ENCODE results near the gene RHBG.
"Not testable (repeated sequence)": the region's sequence is repeated elsewhere in the genome, so short reads cannot be mapped to it uniquely, and the experiment has no call there.

Gene RHBG

DNA sequence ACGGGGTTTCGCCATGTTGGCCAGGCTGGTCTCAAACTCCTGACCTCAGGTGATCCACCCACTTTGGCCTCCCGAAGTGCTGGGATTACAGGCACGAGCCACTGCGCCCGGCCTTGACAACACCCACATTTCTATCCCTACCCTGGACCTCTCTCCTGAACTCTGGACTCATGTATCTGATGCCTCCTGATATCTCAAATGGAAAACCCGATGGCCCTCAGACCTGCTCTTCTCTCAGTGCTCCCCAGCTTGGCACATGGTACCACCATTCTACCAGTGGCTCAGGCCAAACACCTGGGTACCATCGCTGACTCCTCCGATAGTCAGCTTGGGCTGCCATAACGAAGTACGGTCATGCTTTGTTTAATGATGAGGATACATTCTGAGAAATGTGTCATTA, 8.5 kb upstream of the RHBG start:
- WGBS, 2 experiments (ENCODE audit: insufficient coverage in 2 of 2) = 87 to 96% methylated on average over 9 of the region's 11 CpGs
- no peak overlapping the region for H3K4me3 ChIP-seq (ENCODE audit: extremely low read depth, insufficient read depth, low read length, poor library complexity, severe bottlenecking)

GRCh38 chr1:156365754-156366153, 3.3 kb upstream of the RHBG start:
- no peaks in the 10 kb centered on the region for H3K36me3 ChIP-seq (ENCODE audit: control insufficient read depth, insufficient read depth, low read length)
- no peaks in the 10 kb centered on the region for H3K9me3 ChIP-seq (ENCODE audit: control insufficient read depth, low read length)

More for the DNA sequence above, 8.5 kb upstream of the RHBG start:
- Histone ChIP-seq H3K27ac (ENCODE audit: low read depth, low read length, severe bottlenecking) (no peak overlapping the region), H3K9me3 (ENCODE audit: control insufficient read depth, low read length) (no peaks in the 10 kb centered on the region), H3K4me1 (ENCODE audit: control insufficient read depth, insufficient read depth, low read length, poor library complexity, severe bottlenecking) (no peaks in the 10 kb centered on the region), H3K36me3 (ENCODE audit: control insufficient read depth, insufficient read depth, low read length) (no peaks in the 10 kb centered on the region)

GRCh38 chr1:156366378-156367166, 2.4 kb upstream of the RHBG start:
- no peak overlapping the region for H3K27ac ChIP-seq (ENCODE audit: low read depth, low read length, severe bottlenecking)
- no peaks in the 10 kb centered on the region for H3K36me3 ChIP-seq (ENCODE audit: control insufficient read depth, insufficient read depth, low read length)
- peaks cover 16% of the 10 kb centered on the region for H3K4me1 ChIP-seq (ENCODE audit: control insufficient read depth, insufficient read depth, low read length, poor library complexity, severe bottlenecking)
- no peak overlapping the region for H3K4me3 ChIP-seq (ENCODE audit: extremely low read depth, insufficient read depth, low read length, poor library complexity, severe bottlenecking)
- no peaks in the 10 kb centered on the region for H3K9me3 ChIP-seq (ENCODE audit: control insufficient read depth, low read length)
- WGBS, 2 experiments (ENCODE audit: insufficient coverage in 2 of 2) = 93 to 96% methylated on average over 5 of the region's 5 CpGs

More at GRCh38 chr1:156365754-156366153, 3.3 kb upstream of the RHBG start:
- Histone ChIP-seq H3K27ac (ENCODE audit: low read depth, low read length, severe bottlenecking) (no peak overlapping the region), H3K4me1 (ENCODE audit: control insufficient read depth, insufficient read depth, low read length, poor library complexity, severe bottlenecking) (peaks cover 14% of the 10 kb centered on the region), H3K4me3 (ENCODE audit: extremely low read depth, insufficient read depth, low read length, poor library complexity, severe bottlenecking) (no peak overlapping the region)

- H3K36me3 ChIP-seq (ENCODE audit: control insufficient read depth, insufficient read depth, low read length) = no peaks in the 10 kb centered on the region
- no peak overlapping the region for H3K4me3 ChIP-seq (ENCODE audit: extremely low read depth, insufficient read depth, low read length, poor library complexity, severe bottlenecking)
- peak overlapping the region; percentile 47 for H3K27ac ChIP-seq (ENCODE audit: low read depth, low read length, severe bottlenecking)
- peaks cover 23% of the 10 kb centered on the region for H3K4me1 ChIP-seq (ENCODE audit: control insufficient read depth, insufficient read depth, low read length, poor library complexity, severe bottlenecking)
- WGBS, 2 experiments (ENCODE audit: insufficient coverage in 2 of 2) = 77 to 81% methylated on average over 7 to 9 of the region's 9 CpGs
- H3K9me3 ChIP-seq (ENCODE audit: control insufficient read depth, low read length) = no peaks in the 10 kb centered on the region
These were observed 1.4 kb upstream of the RHBG start for GRCh38 chr1:156367383-156368156.

DNA sequence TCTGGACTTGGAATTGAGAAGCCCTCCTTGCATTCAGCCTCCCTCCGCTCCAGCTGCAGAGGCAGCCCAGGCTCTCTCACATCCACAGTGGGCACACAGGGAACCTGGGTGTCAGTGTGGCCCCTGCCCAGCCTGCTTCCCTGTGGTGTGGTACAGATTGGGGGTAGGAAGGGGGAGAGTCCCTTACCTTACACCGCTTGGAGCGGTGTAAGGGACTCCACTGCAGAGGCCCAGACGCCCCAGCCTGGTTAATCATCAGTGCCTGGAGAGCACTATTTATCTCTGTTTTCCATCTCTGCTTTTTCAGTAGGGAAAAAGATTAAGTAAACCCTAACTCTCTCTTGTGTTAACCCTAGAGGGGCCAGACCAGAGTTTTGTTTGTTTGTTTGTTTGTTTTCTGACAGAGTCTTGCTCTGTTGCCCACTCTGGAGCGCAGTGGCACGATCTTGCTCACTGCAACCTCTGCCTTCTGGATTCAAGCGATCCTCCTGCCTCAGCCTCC, 803 bp upstream of the RHBG start:
- Histone ChIP-seq H3K4me1 (ENCODE audit: control insufficient read depth, insufficient read depth, low read length, poor library complexity, severe bottlenecking) (peaks cover 23% of the 10 kb centered on the region), H3K36me3 (ENCODE audit: control insufficient read depth, insufficient read depth, low read length) (no peaks in the 10 kb centered on the region), H3K4me3 (ENCODE audit: extremely low read depth, insufficient read depth, low read length, poor library complexity, severe bottlenecking) (no peak overlapping the region), H3K9me3 (ENCODE audit: control insufficient read depth, low read length) (no peaks in the 10 kb centered on the region), H3K27ac (ENCODE audit: low read depth, low read length, severe bottlenecking) (peak overlapping the region; percentile 47)
- whole genome bisulfite sequencing, 2 experiments (ENCODE audit: insufficient coverage in 2 of 2) = 83 to 100% methylated on average over 2 of the region's 7 CpGs

DNA sequence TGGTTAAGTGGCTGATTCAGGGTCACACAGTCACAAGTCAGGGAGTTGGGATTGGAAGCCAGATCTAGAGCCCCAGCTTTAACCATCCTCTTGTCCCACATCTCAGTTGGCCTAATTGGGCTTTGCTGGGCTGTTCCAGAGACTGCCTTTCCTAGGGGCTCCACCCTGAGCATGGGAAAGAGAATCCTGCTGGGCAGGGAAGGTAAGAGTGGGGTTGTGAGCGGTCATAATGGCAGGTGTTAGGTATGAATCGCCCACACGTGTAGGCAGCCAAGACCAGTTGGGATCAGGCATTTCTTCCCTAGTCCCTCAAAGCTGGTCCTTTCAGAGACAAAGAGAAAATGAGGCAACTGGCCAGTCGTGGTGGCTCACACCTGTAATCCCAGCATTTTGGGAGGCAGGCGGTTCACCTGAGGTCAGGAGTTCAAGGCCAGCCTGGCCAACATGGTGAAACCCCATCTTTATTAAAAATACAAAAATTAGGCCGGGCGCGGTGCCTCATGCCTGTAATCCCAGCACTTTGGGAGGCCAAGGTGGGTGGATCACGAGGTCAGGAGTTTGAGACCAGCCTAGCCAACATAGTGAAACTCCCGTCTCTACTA, 775 bp downstream of the RHBG start:
- H3K27ac ChIP-seq (ENCODE audit: low read depth, low read length, severe bottlenecking); H3K9me3 ChIP-seq (ENCODE audit: control insufficient read depth, low read length); H3K36me3 ChIP-seq (ENCODE audit: control insufficient read depth, insufficient read depth, low read length): not testable (repeated sequence)
- WGBS, 2 experiments (ENCODE audit: insufficient coverage in 2 of 2) = 86 to 94% methylated on average over 6 to 7 of the region's 10 CpGs
- Histone ChIP-seq H3K4me3 (ENCODE audit: extremely low read depth, insufficient read depth, low read length, poor library complexity, severe bottlenecking) (peak overlapping the region; percentile 6), H3K4me1 (ENCODE audit: control insufficient read depth, insufficient read depth, low read length, poor library complexity, severe bottlenecking) (peaks cover 31% of the 10 kb centered on the region)

GRCh38 chr1:156371553-156372264, 2.7 kb downstream of the RHBG start:
- 73 to 77% methylated on average over 6 to 7 of the region's 7 CpGs for WGBS, 2 experiments (ENCODE audit: insufficient coverage in 2 of 2)
- Histone ChIP-seq H3K9me3 (ENCODE audit: control insufficient read depth, low read length) (no peaks in the 10 kb centered on the region), H3K4me1 (ENCODE audit: control insufficient read depth, insufficient read depth, low read length, poor library complexity, severe bottlenecking) (peaks cover 31% of the 10 kb centered on the region), H3K27ac (ENCODE audit: low read depth, low read length, severe bottlenecking) (no peak overlapping the region), H3K4me3 (ENCODE audit: extremely low read depth, insufficient read depth, low read length, poor library complexity, severe bottlenecking) (no peak overlapping the region), H3K36me3 (ENCODE audit: control insufficient read depth, insufficient read depth, low read length) (no peaks in the 10 kb centered on the region)

DNA sequence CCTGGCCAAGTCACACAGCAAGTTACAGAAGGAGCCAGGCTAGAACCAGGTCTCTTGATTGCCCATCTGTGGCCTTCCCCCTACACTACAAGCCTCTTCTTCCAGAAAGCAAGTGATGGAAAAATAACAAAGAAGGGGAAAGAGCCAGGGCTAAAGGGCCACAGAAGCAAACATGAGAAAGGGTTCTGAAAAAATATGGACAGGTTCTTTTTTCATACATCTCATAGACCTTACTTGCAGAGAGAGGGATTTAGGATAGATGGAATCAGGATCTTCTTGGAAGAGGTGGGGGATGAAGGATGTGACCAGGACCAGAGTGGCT, 3.2 kb downstream of the RHBG start:
- H3K4me3 ChIP-seq (ENCODE audit: extremely low read depth, insufficient read depth, low read length, poor library complexity, severe bottlenecking) = no peak overlapping the region
- H3K9me3 ChIP-seq (ENCODE audit: control insufficient read depth, low read length) = no peaks in the 10 kb centered on the region
- H3K4me1 ChIP-seq (ENCODE audit: control insufficient read depth, insufficient read depth, low read length, poor library complexity, severe bottlenecking) = peaks cover 26% of the 10 kb centered on the region
- no peak overlapping the region for H3K27ac ChIP-seq (ENCODE audit: low read depth, low read length, severe bottlenecking)
- no peaks in the 10 kb centered on the region for H3K36me3 ChIP-seq (ENCODE audit: control insufficient read depth, insufficient read depth, low read length)

GRCh38 chr1:156372876-156373275, 3.9 kb downstream of the RHBG start:
- H3K4me1 ChIP-seq (ENCODE audit: control insufficient read depth, insufficient read depth, low read length, poor library complexity, severe bottlenecking) = peaks cover 20% of the 10 kb centered on the region
- no peaks in the 10 kb centered on the region for H3K36me3 ChIP-seq (ENCODE audit: control insufficient read depth, insufficient read depth, low read length)
- H3K27ac ChIP-seq (ENCODE audit: low read depth, low read length, severe bottlenecking) = no peak overlapping the region
- no peak overlapping the region for H3K4me3 ChIP-seq (ENCODE audit: extremely low read depth, insufficient read depth, low read length, poor library complexity, severe bottlenecking)
- 81% methylated on average over 3 of the region's 4 CpGs; no CpG with 5 or more reads in 1 of the 2 experiments for WGBS, 2 experiments (ENCODE audit: insufficient coverage in 2 of 2)
- no peaks in the 10 kb centered on the region for H3K9me3 ChIP-seq (ENCODE audit: control insufficient read depth, low read length)

DNA sequence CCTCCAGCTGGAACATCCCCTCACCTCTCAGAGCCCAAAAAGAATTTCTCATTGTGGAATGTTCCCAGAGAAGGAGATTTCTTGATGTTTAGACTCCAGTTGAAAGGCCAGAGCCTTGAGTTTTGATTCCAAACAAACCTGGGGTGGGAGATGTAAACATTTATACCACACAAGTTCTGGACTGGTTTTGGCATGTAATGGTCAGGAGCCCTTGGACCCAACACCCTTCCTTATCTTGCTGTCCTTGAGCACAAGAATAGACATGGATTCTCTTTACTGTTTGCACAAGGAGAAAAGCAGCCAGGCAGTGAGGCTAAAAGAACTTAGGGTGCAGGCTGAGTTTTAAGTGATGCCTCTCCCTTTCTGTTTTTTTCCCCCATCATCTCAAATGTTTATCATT, 4.5 kb downstream of the RHBG start:
- H3K4me1 ChIP-seq (ENCODE audit: control insufficient read depth, insufficient read depth, low read length, poor library complexity, severe bottlenecking) = peaks cover 17% of the 10 kb centered on the region
- no peaks in the 10 kb centered on the region for H3K9me3 ChIP-seq (ENCODE audit: control insufficient read depth, low read length)
- no peak overlapping the region for H3K4me3 ChIP-seq (ENCODE audit: extremely low read depth, insufficient read depth, low read length, poor library complexity, severe bottlenecking)
- no peak overlapping the region for H3K27ac ChIP-seq (ENCODE audit: low read depth, low read length, severe bottlenecking)
- H3K36me3 ChIP-seq (ENCODE audit: control insufficient read depth, insufficient read depth, low read length) = no peaks in the 10 kb centered on the region
